ENCODE data around the gene SF3B5. TPM values are rescaled to one million over a fixed set of nuclear protein-coding genes. Genes with fewer than 3 reads are reported as not detected.

The SF3B5 gene
- polyA plus RNA-seq, 1 donor (not counting 4 experiments of a cell fraction or from before 2014, with no cell fraction given) = 199 TPM

DNA sequence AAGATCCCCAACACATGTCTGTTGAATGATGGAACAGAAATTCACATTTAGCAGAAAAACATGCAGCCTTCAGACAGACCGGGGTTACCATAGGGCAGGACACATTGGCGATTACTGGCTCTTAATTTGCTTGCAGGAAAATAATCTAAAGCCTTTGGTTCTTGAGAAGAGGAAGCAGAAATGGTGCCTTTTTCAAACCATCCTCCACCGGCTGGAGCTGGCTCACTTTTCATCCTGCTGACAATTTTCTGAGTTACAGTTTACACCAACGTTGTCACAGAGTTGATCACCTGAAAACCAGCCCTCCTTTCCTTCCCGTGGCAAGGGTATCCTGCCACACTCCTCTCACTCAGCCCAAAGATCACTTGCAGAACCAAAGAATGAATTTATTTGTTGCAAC is 32.6 kb downstream of the SF3B5 start:
- Histone ChIP-seq H3K9me3 (ENCODE audit: control insufficient read depth, low read depth, low read length) (no peaks in the 10 kb centered on the region), H3K27me3 (ENCODE audit: control insufficient read depth, extremely low read depth, insufficient read depth, low read length) (peaks cover 40% of the 10 kb centered on the region), H3K9me1 (ENCODE audit: control insufficient read depth, extremely low read depth, insufficient read depth, low read length) (no peaks in the 10 kb centered on the region), H4K20me1 (ENCODE audit: control insufficient read depth, extremely low read depth, insufficient read depth, low read length) (no peaks in the 10 kb centered on the region), H3K9ac (ENCODE audit: control insufficient read depth, extremely low read depth, insufficient read depth, low read length) (no peak overlapping the region), H2AFZ (ENCODE audit: control insufficient read depth, low read length) (no peak overlapping the region), H3K4me1 (ENCODE audit: control insufficient read depth, extremely low read depth, insufficient read depth, low read length) (peaks cover 8% of the 10 kb centered on the region), H3K36me3 (ENCODE audit: control insufficient read depth in 2 of 2, extremely low read depth in 1 of 2, insufficient read depth in 2 of 2, low read length in 2 of 2) (no peaks in the 10 kb centered on the region), H3K79me2 (ENCODE audit: control insufficient read depth, insufficient read depth, low read length) (no peaks in the 10 kb centered on the region), H3K4me3 (ENCODE audit: control insufficient read depth in 2 of 3, extremely low read depth in 1 of 3, insufficient read depth in 2 of 3, low read depth in 1 of 3, low read length in 3 of 3) (no peak overlapping the region), H3K27ac (ENCODE audit: control insufficient read depth, insufficient read depth, low read length) (no peak overlapping the region), H3K4me2 (ENCODE audit: control insufficient read depth, extremely low read depth, insufficient read depth, low read depth, low read length) (peak overlapping the region; percentile 86)
- dilution Hi-C loops (cut with MboI; ENCODE audit: extremely low pct_ligation_motif_present, low sequenced_read_pairs) = no loop called here
- no peak for FAIRE-seq
- no peak for DNase-seq (ENCODE audit: low read depth, low spot score)
- TF ChIP-seq EZH2 (IDR thresholded peaks at IDR 0.05; ENCODE audit: low read length) = peak; percentile 4
- TF ChIP-seq, protein P1, sequence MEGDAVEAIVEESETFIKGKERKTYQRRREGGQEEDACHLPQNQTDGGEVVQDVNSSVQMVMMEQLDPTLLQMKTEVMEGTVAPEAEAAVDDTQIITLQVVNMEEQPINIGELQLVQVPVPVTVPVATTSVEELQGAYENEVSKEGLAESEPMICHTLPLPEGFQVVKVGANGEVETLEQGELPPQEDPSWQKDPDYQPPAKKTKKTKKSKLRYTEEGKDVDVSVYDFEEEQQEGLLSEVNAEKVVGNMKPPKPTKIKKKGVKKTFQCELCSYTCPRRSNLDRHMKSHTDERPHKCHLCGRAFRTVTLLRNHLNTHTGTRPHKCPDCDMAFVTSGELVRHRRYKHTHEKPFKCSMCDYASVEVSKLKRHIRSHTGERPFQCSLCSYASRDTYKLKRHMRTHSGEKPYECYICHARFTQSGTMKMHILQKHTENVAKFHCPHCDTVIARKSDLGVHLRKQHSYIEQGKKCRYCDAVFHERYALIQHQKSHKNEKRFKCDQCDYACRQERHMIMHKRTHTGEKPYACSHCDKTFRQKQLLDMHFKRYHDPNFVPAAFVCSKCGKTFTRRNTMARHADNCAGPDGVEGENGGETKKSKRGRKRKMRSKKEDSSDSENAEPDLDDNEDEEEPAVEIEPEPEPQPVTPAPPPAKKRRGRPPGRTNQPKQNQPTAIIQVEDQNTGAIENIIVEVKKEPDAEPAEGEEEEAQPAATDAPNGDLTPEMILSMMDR (optimal IDR thresholded peaks at IDR 0.05 in 1 of 3, IDR thresholded peaks at IDR 0.05 in 1 of 3, conservative IDR thresholded peaks at IDR 0.05 in 1 of 3; ENCODE audit: extremely low read depth in 1 of 3, insufficient read depth in 2 of 3, low read length in 3 of 3) = no peak

- no peaks in the 10 kb centered on the region for H3K36me3 ChIP-seq (ENCODE audit: control insufficient read depth in 2 of 2, extremely low read depth in 1 of 2, insufficient read depth in 2 of 2, low read length in 2 of 2)
- H4K20me1 ChIP-seq (ENCODE audit: control insufficient read depth, extremely low read depth, insufficient read depth, low read length) = no peaks in the 10 kb centered on the region
- FAIRE-seq (no peak), DNase-seq (ENCODE audit: low read depth, low spot score) (no peak)
- H2AFZ ChIP-seq (ENCODE audit: control insufficient read depth, low read length) = no peak overlapping the region
- H3K4me2 ChIP-seq (ENCODE audit: control insufficient read depth, extremely low read depth, insufficient read depth, low read depth, low read length) = no peak overlapping the region
- H3K4me1 ChIP-seq (ENCODE audit: control insufficient read depth, extremely low read depth, insufficient read depth, low read length) = peaks cover 3% of the 10 kb centered on the region
- no peak overlapping the region for H3K9ac ChIP-seq (ENCODE audit: control insufficient read depth, extremely low read depth, insufficient read depth, low read length)
- TF ChIP-seq EZH2 (IDR thresholded peaks at IDR 0.05; ENCODE audit: low read length) = no peak
- TF ChIP-seq, protein P1 (optimal IDR thresholded peaks at IDR 0.05 in 1 of 3, IDR thresholded peaks at IDR 0.05 in 1 of 3, conservative IDR thresholded peaks at IDR 0.05 in 1 of 3; ENCODE audit: extremely low read depth in 1 of 3, insufficient read depth in 2 of 3, low read length in 3 of 3) = no peak
- H3K27ac ChIP-seq (ENCODE audit: control insufficient read depth, insufficient read depth, low read length) = no peak overlapping the region
- no peak overlapping the region for H3K4me3 ChIP-seq (ENCODE audit: control insufficient read depth in 2 of 3, extremely low read depth in 1 of 3, insufficient read depth in 2 of 3, low read depth in 1 of 3, low read length in 3 of 3)
- dilution Hi-C loops (cut with MboI; ENCODE audit: extremely low pct_ligation_motif_present, low sequenced_read_pairs) = no loop called here
- no peaks in the 10 kb centered on the region for H3K9me3 ChIP-seq (ENCODE audit: control insufficient read depth, low read depth, low read length)
- H3K27me3 ChIP-seq (ENCODE audit: control insufficient read depth, extremely low read depth, insufficient read depth, low read length) = peaks cover 18% of the 10 kb centered on the region
- H3K9me1 ChIP-seq (ENCODE audit: control insufficient read depth, extremely low read depth, insufficient read depth, low read length) = no peaks in the 10 kb centered on the region
- H3K79me2 ChIP-seq (ENCODE audit: control insufficient read depth, insufficient read depth, low read length) = no peaks in the 10 kb centered on the region
Observed at GRCh38 chr6:144059139-144059538, 36.2 kb downstream of the SF3B5 start.

Measured in keratinocyte (primary cell).